ENCODE measurements around the gene CCDC106. TPM values are rescaled to one million over a fixed set of nuclear protein-coding genes. Genes with fewer than 3 reads are reported as not detected.
A peak's percentile ranks its signal among the peaks of the same experiment; 100 is the strongest.

CCDC106 gene
- total and polyA plus RNA-seq, 8 donors = 9.7 to 16.8 (median 14.7) TPM

- TF ChIP-seq CTCF (IDR thresholded peaks at IDR 0.05) = peak; percentile 99
- intact Hi-C loops (cut with DNase I) = no loop called here
- DNase-seq = peak; percentile 98 to 100 (median 99)
- Histone ChIP-seq H3K27me3 (no peaks in the 10 kb centered on the region), H3K36me3 (peaks cover 0 to 11% of the 10 kb centered on the region in 2 donors), H3K27ac (peak overlapping the region; percentile 99 to 100), H3K9me3 (no peaks in the 10 kb centered on the region), H3K4me3 (peak overlapping the region; percentile 97 to 100), H3K4me1 (peaks cover 35 to 53% of the 10 kb centered on the region in 2 donors)
- peak; percentile 76 for ATAC-seq
These were observed 5.8 kb downstream of the CCDC106 start for GRCh38 chr19:55653651-55654322.

DNA sequence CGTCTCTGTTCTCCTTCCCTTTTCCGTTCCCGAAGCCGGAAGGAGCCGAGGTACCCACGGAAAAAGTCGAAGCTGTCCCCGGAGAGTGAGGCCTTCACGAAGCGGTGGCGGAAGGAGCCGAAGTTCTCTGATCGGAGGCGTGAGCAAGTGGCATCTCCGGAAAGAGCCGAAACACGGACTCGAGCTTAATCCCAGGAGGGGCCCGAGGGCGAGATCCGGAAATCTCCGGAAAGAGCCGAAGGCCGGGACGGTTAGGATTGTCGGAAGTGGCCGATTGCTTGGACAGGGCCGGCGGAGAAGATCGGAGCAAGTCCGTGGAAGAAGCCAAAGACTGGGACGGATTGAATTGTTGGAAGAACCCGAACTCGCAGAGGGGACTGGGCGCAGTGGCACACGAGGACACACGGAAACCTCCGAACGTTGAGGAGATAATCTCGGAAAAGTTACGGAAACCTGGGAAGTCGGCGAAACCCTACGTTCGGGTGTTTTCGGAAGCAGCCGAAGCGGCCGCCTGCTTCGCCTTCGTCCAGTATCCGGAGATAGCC lies 6.4 kb downstream of the CCDC106 start:
- peaks cover 0 to 17% of the 10 kb centered on the region in 2 donors for H3K36me3 ChIP-seq
- peak; percentile 97 to 99 (median 98) for DNase-seq
- peak; percentile 86 for ATAC-seq
- H3K27ac ChIP-seq = peak overlapping the region; percentile 99 to 100
- intact Hi-C loops (cut with DNase I) = no loop called here
- no peaks in the 10 kb centered on the region for H3K27me3 ChIP-seq
- no peak for TF ChIP-seq CTCF (IDR thresholded peaks at IDR 0.05)
- no peaks in the 10 kb centered on the region for H3K9me3 ChIP-seq
- H3K4me3 ChIP-seq = peak overlapping the region; percentile 97 to 100
- H3K4me1 ChIP-seq = peaks cover 38 to 53% of the 10 kb centered on the region in 2 donors

GRCh38 chr19:55654868-55655647 lies 7.0 kb downstream of the CCDC106 start, which contains the start of gene U2AF2:
TSS of gene U2AF2 (plus strand) at chr19:55655035. CDS start at chr19:55655105, 70 bp downstream.
- Histone ChIP-seq H3K9me3 (no peaks in the 10 kb centered on the region), H3K27me3 (no peaks in the 10 kb centered on the region), H3K4me1 (peaks cover 38 to 55% of the 10 kb centered on the region in 2 donors), H3K4me3 (peak within 1 kb of the TSS; percentile 97 to 100), H3K27ac (peak within 1 kb of the TSS; percentile 99 to 100), H3K36me3 (peaks cover 0 to 23% of the 10 kb centered on the region in 2 donors)
- DNase-seq = peak; percentile 72 to 99 (median 97)
- TF ChIP-seq CTCF (IDR thresholded peaks at IDR 0.05) = no peak
- peak; percentile 75 for ATAC-seq
- intact Hi-C loops (cut with DNase I) = no loop called here

DNA sequence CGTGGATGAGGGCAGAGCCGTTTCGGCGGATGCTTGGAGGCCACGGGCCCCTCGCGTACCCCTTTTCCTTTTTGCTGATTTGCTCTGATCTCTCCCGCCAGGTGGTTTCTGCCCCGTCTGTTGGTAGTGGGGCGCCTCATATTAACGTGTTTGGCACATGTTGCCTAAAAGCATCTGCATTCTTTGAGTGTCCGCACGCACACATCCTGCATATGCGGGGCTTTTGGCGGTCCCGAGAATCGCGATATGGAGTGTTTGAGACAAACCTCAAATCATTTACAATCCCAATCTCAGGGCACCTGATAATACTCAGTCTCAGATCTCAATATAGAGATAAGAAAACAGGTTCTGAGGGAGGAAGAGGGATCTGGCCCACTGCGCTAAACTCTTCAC lies 7.6 kb downstream of the CCDC106 start:
- intact Hi-C loops (cut with DNase I) = no loop called here
- peak overlapping the region; percentile 99 to 100 for H3K27ac ChIP-seq
- TF ChIP-seq CTCF (IDR thresholded peaks at IDR 0.05) = no peak
- ATAC-seq (no peak), DNase-seq (no peak)
- no peaks in the 10 kb centered on the region for H3K27me3 ChIP-seq
- H3K4me3 ChIP-seq = peak overlapping the region; percentile 97 to 100
- H3K9me3 ChIP-seq = no peaks in the 10 kb centered on the region
- H3K4me1 ChIP-seq = peaks cover 38 to 56% of the 10 kb centered on the region in 2 donors
- peaks cover 0 to 29% of the 10 kb centered on the region in 2 donors for H3K36me3 ChIP-seq

DNA sequence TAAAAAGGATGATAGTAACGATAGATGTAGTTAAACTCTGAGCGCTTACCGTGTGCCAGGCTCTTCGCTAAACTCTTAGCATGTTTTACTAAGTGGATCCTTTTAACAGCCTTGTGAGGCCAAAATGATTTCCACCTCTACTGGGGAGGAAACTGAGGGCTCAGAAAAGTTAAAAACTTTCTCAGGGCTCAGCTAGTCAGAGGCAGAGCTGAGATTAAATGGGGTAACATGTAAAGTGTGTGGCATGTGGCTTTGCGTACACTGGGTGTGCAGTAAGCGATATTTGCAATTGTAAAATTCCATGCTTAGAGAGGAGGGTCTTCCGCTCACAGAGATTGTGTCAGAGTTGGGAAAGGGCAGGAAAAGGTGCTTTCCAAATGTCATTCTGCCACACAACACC lies 8.5 kb downstream of the CCDC106 start:
- Histone ChIP-seq H3K4me3 (peak overlapping the region; percentile 97 to 100), H3K27me3 (no peaks in the 10 kb centered on the region), H3K27ac (no peak overlapping the region), H3K4me1 (peaks cover 38 to 56% of the 10 kb centered on the region in 2 donors), H3K9me3 (no peaks in the 10 kb centered on the region), H3K36me3 (peaks cover 0 to 37% of the 10 kb centered on the region in 2 donors)
- ATAC-seq (no peak), DNase-seq (no peak)
- TF ChIP-seq CTCF (IDR thresholded peaks at IDR 0.05) = no peak
- intact Hi-C loops (cut with DNase I) = no loop called here

Measured in left lung (tissue), 10 donors.